ENCODE measurements around the gene SEC14L1.

DNA sequence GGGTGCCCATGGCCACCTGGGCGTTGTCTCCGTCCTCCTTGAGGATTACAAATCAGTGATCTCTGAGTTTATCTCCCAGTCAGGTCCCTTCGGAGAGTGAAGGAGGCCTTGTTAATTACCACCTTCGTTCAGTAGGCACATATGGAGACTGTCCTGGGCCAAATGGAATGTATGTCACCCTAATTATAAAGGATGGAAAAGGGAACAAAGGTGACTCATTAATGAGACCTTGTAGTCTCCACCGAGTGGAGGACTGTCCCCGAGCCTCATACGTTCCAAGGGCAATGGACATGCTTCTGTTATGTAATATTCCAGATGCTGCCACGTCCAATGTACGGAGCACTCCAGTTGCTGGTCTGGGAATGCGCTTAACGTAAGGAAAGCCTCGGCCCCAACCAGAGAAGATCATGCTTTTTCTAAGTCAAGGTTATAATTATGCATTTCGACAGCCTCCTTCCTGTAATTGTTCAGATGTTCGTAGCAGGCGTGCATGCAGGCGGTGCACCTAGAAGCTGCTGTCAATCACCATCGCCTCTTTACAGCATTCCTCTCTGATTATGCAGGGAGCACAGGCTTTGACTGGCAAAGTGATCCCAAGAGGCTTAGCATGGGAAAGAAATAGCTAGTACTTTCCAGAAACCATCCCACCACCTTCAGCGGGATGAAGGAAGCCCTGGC lies 22.4 kb upstream of the SEC14L1 start:
- TF ChIP-seq, protein P1, sequence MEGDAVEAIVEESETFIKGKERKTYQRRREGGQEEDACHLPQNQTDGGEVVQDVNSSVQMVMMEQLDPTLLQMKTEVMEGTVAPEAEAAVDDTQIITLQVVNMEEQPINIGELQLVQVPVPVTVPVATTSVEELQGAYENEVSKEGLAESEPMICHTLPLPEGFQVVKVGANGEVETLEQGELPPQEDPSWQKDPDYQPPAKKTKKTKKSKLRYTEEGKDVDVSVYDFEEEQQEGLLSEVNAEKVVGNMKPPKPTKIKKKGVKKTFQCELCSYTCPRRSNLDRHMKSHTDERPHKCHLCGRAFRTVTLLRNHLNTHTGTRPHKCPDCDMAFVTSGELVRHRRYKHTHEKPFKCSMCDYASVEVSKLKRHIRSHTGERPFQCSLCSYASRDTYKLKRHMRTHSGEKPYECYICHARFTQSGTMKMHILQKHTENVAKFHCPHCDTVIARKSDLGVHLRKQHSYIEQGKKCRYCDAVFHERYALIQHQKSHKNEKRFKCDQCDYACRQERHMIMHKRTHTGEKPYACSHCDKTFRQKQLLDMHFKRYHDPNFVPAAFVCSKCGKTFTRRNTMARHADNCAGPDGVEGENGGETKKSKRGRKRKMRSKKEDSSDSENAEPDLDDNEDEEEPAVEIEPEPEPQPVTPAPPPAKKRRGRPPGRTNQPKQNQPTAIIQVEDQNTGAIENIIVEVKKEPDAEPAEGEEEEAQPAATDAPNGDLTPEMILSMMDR (IDR thresholded peaks at IDR 0.05; ENCODE audit: borderline replicate concordance, extremely low read depth, low read length, poor library complexity, severe bottlenecking): no peak
- no peak for TF ChIP-seq EZH2 (IDR thresholded peaks at IDR 0.05; ENCODE audit: borderline replicate concordance, low read depth, low read length, severe bottlenecking)
